ENCODE measurements around the gene USH1C. TPM values are rescaled to one million over a fixed set of nuclear protein-coding genes. Genes with fewer than 3 reads are reported as not detected.

USH1C gene
- total RNA-seq, 1 experiment from 2014 or later: 1.0 TPM

DNA sequence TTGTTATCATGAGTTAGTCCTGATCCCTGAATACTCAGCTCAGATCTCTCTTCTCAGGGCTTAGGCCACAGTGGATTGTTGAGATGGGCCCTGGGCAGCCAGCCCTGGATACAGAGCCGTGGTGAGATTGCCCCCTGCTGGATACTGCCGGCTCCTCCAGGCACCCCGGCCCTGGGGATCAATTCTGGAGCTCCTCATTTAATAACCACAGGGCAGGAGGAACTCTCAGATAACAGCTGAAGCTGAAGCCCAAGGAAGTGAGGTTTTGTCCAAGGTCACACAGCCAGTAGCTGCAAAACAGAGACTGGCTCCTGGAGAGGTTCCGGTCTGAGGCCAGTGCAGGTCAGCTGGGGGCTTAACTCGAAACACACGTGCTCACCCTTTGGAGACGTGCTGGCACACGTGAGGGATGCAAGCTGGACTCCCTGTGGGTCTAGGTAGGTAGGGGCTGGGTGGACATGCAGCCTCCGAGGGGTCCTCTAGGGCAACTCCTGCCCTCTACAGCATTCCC is 16.0 kb downstream of the USH1C start:
- Histone ChIP-seq H3K56ac (ENCODE audit: insufficient read length, low read depth, low read length) (no peak overlapping the region), H3K4me1 (ENCODE audit: insufficient read depth, low read length) (no peaks in the 10 kb centered on the region), H4K91ac (ENCODE audit: insufficient read length, low read depth, low read length) (no peak overlapping the region), H3K4ac (ENCODE audit: low read depth, low read length) (no peak overlapping the region), H3K79me1 (ENCODE audit: insufficient read depth, low read depth, low read length, poor library complexity, severe bottlenecking) (no peaks in the 10 kb centered on the region), H4K5ac (ENCODE audit: insufficient read length, low read depth, low read length) (no peak overlapping the region), H2BK15ac (ENCODE audit: low read depth, low read length) (no peak overlapping the region), H3K9me3 (ENCODE audit: control insufficient read depth, low read depth, low read length) (no peaks in the 10 kb centered on the region), H2BK120ac (ENCODE audit: low read depth, low read length, poor library complexity, severe bottlenecking) (no peak overlapping the region), H3K23ac (ENCODE audit: insufficient read length, low read depth, low read length) (no peak overlapping the region), H3K27me3 (ENCODE audit: insufficient read depth, low read length) (no peaks in the 10 kb centered on the region), H4K8ac (replicated peaks; ENCODE audit: insufficient read length, low read depth, low read length) (no peak overlapping the region), H3K4me2 (ENCODE audit: insufficient read depth, insufficient read length, low read length) (no peak overlapping the region), H2AK5ac (ENCODE audit: insufficient read length, low read length) (no peak overlapping the region), H3K79me2 (ENCODE audit: insufficient read depth, low read length) (no peaks in the 10 kb centered on the region), H3K18ac (ENCODE audit: insufficient read length, low read depth, low read length) (no peak overlapping the region), H3K27ac (ENCODE audit: insufficient read length, low read depth, low read length) (no peak overlapping the region), H3K14ac (ENCODE audit: insufficient read depth, low read length) (no peak overlapping the region), H2BK12ac (ENCODE audit: insufficient read length, low read depth, low read length) (no peak overlapping the region), H2AFZ (ENCODE audit: low read length) (no peak overlapping the region), H3K9ac (ENCODE audit: extremely low read depth, insufficient read length, low read length) (no peak overlapping the region), H3T11ph (ENCODE audit: low read length) (no peak overlapping the region), H2BK20ac (ENCODE audit: low read depth, low read length, poor library complexity, severe bottlenecking) (no peak overlapping the region), H2BK5ac (ENCODE audit: insufficient read length, low read length) (no peak overlapping the region), H4K20me1 (ENCODE audit: control insufficient read depth, insufficient read depth, insufficient read length) (no peaks in the 10 kb centered on the region), H3K23me2 (ENCODE audit: insufficient read length, low read depth, low read length, poor library complexity, severe bottlenecking) (no peaks in the 10 kb centered on the region)
- no peaks in the 10 kb centered on the region; the same call in 1 of the 2 replicates for H3K27me3 Mint-ChIP-seq (ENCODE audit: low read depth)
- no peaks in the 10 kb centered on the region for H3K9me3 Mint-ChIP-seq
- peak; percentile 76 for DNase-seq
- no peak overlapping the region for H3K27ac Mint-ChIP-seq
- TF ChIP-seq, protein P1, sequence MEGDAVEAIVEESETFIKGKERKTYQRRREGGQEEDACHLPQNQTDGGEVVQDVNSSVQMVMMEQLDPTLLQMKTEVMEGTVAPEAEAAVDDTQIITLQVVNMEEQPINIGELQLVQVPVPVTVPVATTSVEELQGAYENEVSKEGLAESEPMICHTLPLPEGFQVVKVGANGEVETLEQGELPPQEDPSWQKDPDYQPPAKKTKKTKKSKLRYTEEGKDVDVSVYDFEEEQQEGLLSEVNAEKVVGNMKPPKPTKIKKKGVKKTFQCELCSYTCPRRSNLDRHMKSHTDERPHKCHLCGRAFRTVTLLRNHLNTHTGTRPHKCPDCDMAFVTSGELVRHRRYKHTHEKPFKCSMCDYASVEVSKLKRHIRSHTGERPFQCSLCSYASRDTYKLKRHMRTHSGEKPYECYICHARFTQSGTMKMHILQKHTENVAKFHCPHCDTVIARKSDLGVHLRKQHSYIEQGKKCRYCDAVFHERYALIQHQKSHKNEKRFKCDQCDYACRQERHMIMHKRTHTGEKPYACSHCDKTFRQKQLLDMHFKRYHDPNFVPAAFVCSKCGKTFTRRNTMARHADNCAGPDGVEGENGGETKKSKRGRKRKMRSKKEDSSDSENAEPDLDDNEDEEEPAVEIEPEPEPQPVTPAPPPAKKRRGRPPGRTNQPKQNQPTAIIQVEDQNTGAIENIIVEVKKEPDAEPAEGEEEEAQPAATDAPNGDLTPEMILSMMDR (conservative IDR thresholded peaks at IDR 0.05): peak; percentile 94
- H3K4me1 Mint-ChIP-seq: peaks cover 0 to 21% of the 10 kb centered on the region in 2 experiments; a peak in 2 of 4 replicates
- WGBS (ENCODE audit: extremely low coverage, insufficient read length, low lambda C conversion rate): no CpG with 5 or more reads among the region's 9 CpGs
- H3K36me3 Mint-ChIP-seq (ENCODE audit: insufficient read depth in 1 of 3, low read depth in 3 of 3): no peaks in the 10 kb centered on the region
- H3K4me3 Mint-ChIP-seq: no peak overlapping the region
